PC-9 (cell line): ENCODE data around the gene CCDC106. TPM values are rescaled to one million over a fixed set of nuclear protein-coding genes. Genes with fewer than 3 reads are reported as not detected.

ENCODE experiments used
- BruUV-seq: library from RNA; stranded (reverse); fragments of 400-500 nt; replicated peaks from 2 replicates; lab custom pipeline; 2021; lab: Mats Ljungman, UMichigan
- CTCF ChIA-PET: fragments of 300-600 bp; sonication (Branson Sonifier 250); formaldehyde crosslinking; loops from one replicate; lab custom pipeline; 2022; ENCODE audit warnings: antibody characterized with exemption; lab: Charles Lee
- POLR2A ChIA-PET: fragments of 300-600 bp; sonication (Branson Sonifier 250); formaldehyde crosslinking; loops from one replicate; lab custom pipeline; 2022; ENCODE audit warnings: antibody characterized with exemption; ENCODE audit not compliant: unreplicated experiment; lab: Charles Lee
- DNase-seq, 2 experiments: peaks; one replicate each; pipeline versions ENCODE4 v3.0.0 to v3.0.0-alpha.2; 2015 to 2022; ENCODE audit warnings: mixed read lengths in 1 of 2
- H2AFZ ChIP-seq: fragments of 200-600 bp; sonication (generic); 2 replicates; pipeline ENCODE4 v1.8.1; 2017; ENCODE audit warnings: antibody characterized with exemption
- H3F3A ChIP-seq: fragments of 200-600 bp; sonication (generic); 2 replicates; pipeline ENCODE4 v1.8.1; 2017; ENCODE audit warnings: antibody characterized with exemption, mild to moderate bottlenecking, low read depth; ENCODE audit not compliant: insufficient read depth
- H3K27ac ChIP-seq: fragments of 200-600 bp; sonication (generic); 2 replicates; pipeline ENCODE4 v1.6.1; 2016; ENCODE audit warnings: mixed run types
- H3K27me3 ChIP-seq: fragments of 200-600 bp; sonication (generic); 2 replicates; pipeline ENCODE4 v1.6.1; 2016; ENCODE audit warnings: low read depth, mixed run types; ENCODE audit not compliant: insufficient read depth
- H3K36me3 ChIP-seq: fragments of 200-600 bp; sonication (generic); 2 replicates; pipeline ENCODE4 v1.6.1; 2016; ENCODE audit warnings: low read depth, mixed run types
- H3K4me1 ChIP-seq: fragments of 200-600 bp; sonication (generic); replicated peaks from 2 replicates; pipeline ENCODE4 v1.6.1; 2016; ENCODE audit warnings: mixed run types; ENCODE audit not compliant: insufficient read depth
- H3K4me2 ChIP-seq: fragments of 200-600 bp; sonication (generic); 2 replicates; pipeline ENCODE4 v1.6.1; 2017; ENCODE audit warnings: mixed run types
- H3K4me3 ChIP-seq: fragments of 200-600 bp; sonication (generic); 2 replicates; pipeline ENCODE4 v1.6.1; 2016; ENCODE audit warnings: mixed run types
- H3K79me2 ChIP-seq: fragments of 200-600 bp; sonication (generic); 2 replicates; pipeline ENCODE4 v1.6.1; 2017; ENCODE audit warnings: low read depth, mixed run types
- H3K9me2 ChIP-seq: fragments of 200-600 bp; sonication (generic); 2 replicates; pipeline ENCODE4 v1.8.1; 2017; ENCODE audit warnings: mild to moderate bottlenecking; ENCODE audit not compliant: insufficient read depth
- H3K9me3 ChIP-seq: fragments of 200-600 bp; sonication (generic); 2 replicates; pipeline ENCODE4 v1.8.1; 2016; ENCODE audit warnings: low read depth; ENCODE audit not compliant: insufficient read depth
- H4K20me1 ChIP-seq: fragments of 200-600 bp; sonication (generic); 2 replicates; pipeline ENCODE4 v1.8.1; 2017; ENCODE audit not compliant: insufficient read depth
- CTCF ChIP-seq: fragments of 200-600 bp; sonication (generic); conservative IDR thresholded peaks from 2 replicates; pipeline ENCODE4 v1.6.1; 2017; ENCODE audit warnings: mixed run types, antibody characterized with exemption, mild to moderate bottlenecking, moderate library complexity
- EZH2 ChIP-seq: fragments of 200-600 bp; sonication (generic); IDR thresholded peaks from 2 replicates; pipeline ENCODE4 v1.8.0; 2017; ENCODE audit warnings: antibody characterized with exemption, low read depth
- intact Hi-C: fragments of 100-400 bp; cut with micrococcal nuclease; formaldehyde crosslinking; loops from one replicate; pipeline ENCODE4 v1.10.0; 2022; ENCODE audit not compliant: unreplicated experiment
- total RNA-seq: library from RNA; stranded (reverse); gene quantifications from 2 replicates; pipeline ENCODE4 v1.2.3, GENCODE V29; 2021

Gene CCDC106
- total RNA-seq, 1 experiment from 2014 or later: 3.2 TPM

GRCh38 chr19:55681131-55682092, 33.4 kb downstream of the CCDC106 start:
- CTCF ChIA-PET: no interaction called here
- peaks cover 60% of the 10 kb centered on the region for H3K79me2 ChIP-seq

GRCh38 chr19:55683449-55684261, 35.6 kb downstream of the CCDC106 start:
- H3K36me3 ChIP-seq: peaks cover 34% of the 10 kb centered on the region
- no peak overlapping the region for H3K4me3 ChIP-seq
- peaks cover 39% of the 10 kb centered on the region for H3K79me2 ChIP-seq
- BruUV-seq: no TSS peak
- H3K27me3 ChIP-seq: no peaks in the 10 kb centered on the region
- H3K4me2 ChIP-seq: no peak overlapping the region
- H2AFZ ChIP-seq: no peak overlapping the region
- DNase-seq: no peak
- POLR2A ChIA-PET: no interaction called here
- no peaks in the 10 kb centered on the region for H3F3A ChIP-seq
- intact Hi-C loops: no loop called here
- H3K4me1 ChIP-seq: no peaks in the 10 kb centered on the region
- H3K9me2 ChIP-seq: no peaks in the 10 kb centered on the region
- CTCF ChIA-PET: no interaction called here
- peaks cover 67% of the 10 kb centered on the region for H4K20me1 ChIP-seq
- TF ChIP-seq EZH2 (no peak), CTCF (no peak)
- H3K27ac ChIP-seq: no peak overlapping the region
- no peaks in the 10 kb centered on the region for H3K9me3 ChIP-seq

More at GRCh38 chr19:55681131-55682092, 33.4 kb downstream of the CCDC106 start:
- no peak for DNase-seq
- H3K36me3 ChIP-seq: peaks cover 43% of the 10 kb centered on the region
- H3K27ac ChIP-seq: no peak overlapping the region
- no peak overlapping the region for H2AFZ ChIP-seq
- no TSS peak for BruUV-seq
- H3K9me2 ChIP-seq: no peaks in the 10 kb centered on the region
- POLR2A ChIA-PET: no interaction called here
- intact Hi-C loops: no loop called here
- H3K9me3 ChIP-seq: no peaks in the 10 kb centered on the region
- peaks cover 9% of the 10 kb centered on the region for H3K4me1 ChIP-seq
- H3K27me3 ChIP-seq: no peaks in the 10 kb centered on the region
- TF ChIP-seq EZH2 (no peak), CTCF (no peak)
- no peak overlapping the region for H3K4me2 ChIP-seq
- H4K20me1 ChIP-seq: peaks cover 57% of the 10 kb centered on the region
- no peaks in the 10 kb centered on the region for H3F3A ChIP-seq
- H3K4me3 ChIP-seq: no peak overlapping the region

GRCh38 chr19:55684946-55685681, 37.1 kb downstream of the CCDC106 start:
- no peak overlapping the region for H2AFZ ChIP-seq
- intact Hi-C loops: no loop called here
- ChIA-PET POLR2A (no interaction called here), CTCF (no interaction called here)
- H3K4me1 ChIP-seq: no peaks in the 10 kb centered on the region
- H3K9me3 ChIP-seq: no peaks in the 10 kb centered on the region
- H3K4me3 ChIP-seq: no peak overlapping the region
- no peak overlapping the region for H3K4me2 ChIP-seq
- peaks cover 24% of the 10 kb centered on the region for H3K79me2 ChIP-seq
- DNase-seq: no peak
- no peak overlapping the region for H3K27ac ChIP-seq
- peaks cover 25% of the 10 kb centered on the region for H3K36me3 ChIP-seq
- BruUV-seq: no TSS peak
- H3K27me3 ChIP-seq: no peaks in the 10 kb centered on the region
- no peaks in the 10 kb centered on the region for H3K9me2 ChIP-seq
- H3F3A ChIP-seq: no peaks in the 10 kb centered on the region
- peaks cover 60% of the 10 kb centered on the region for H4K20me1 ChIP-seq
- TF ChIP-seq CTCF (no peak), EZH2 (no peak)
